K562 (cell line): ENCODE measurements around the gene TRIM40. TPM values are rescaled to one million over a fixed set of nuclear protein-coding genes. Genes with fewer than 3 reads are reported as not detected.

ENCODE experiments used
- ATAC-seq: fragments of 200-7000 bp; cut with Tn5 transposase; 3 replicates; pipeline ENCODE4 v1.9.1; 2020; ENCODE audit warnings: moderate library complexity
- BruUV-seq: library from RNA; stranded (reverse); fragments of 400-500 nt; replicated peaks from 2 replicates; lab custom pipeline; 2021; lab: Mats Ljungman, UMichigan
- CTCF ChIA-PET: fragments of 300-600 bp; formaldehyde crosslinking; extraction: SDS; loops from one replicate; lab custom pipeline; 2021; ENCODE audit warnings: low intra/inter-chr PET ratio; lab: Yijun Ruan, JAX
- POLR2A ChIA-PET: fragments of 300-600, 350-650 bp; sonication (Branson Sonifier 250); formaldehyde crosslinking; extraction: SDS; loops from one replicate; lab custom pipeline; 2021; ENCODE audit warnings: antibody characterized with exemption, inconsistent platforms; lab: Yijun Ruan, JAX
- DNase-seq, 4 experiments: peaks; one replicate each; pipeline versions ENCODE4 v3.0.0 to v3.0.0-alpha.2; 2011 to 2018; ENCODE audit warnings: low spot score in 3 of 4, mixed read lengths in 3 of 4; ENCODE audit errors: extremely low read depth in 1 of 4
- FAIRE-seq: peaks from 2 replicates; lab custom pipeline; 2011; peaks lifted over from hg19 to GRCh38; lab: Jason Lieb, UNC
- H2AFZ ChIP-seq: 2 replicates; pipeline ENCODE4 v1.6.0; 2011; ENCODE audit warnings: low read depth, low read length, control low read depth, inconsistent platforms
- H3K27ac ChIP-seq: fragments of 200-600 bp; 3 replicates; pipeline ENCODE4 v1.8.0; 2011; ENCODE audit warnings: low read depth, mild to moderate bottlenecking, control low read depth, inconsistent platforms, low read length, moderate library complexity, mixed read lengths; ENCODE audit errors: extremely low read depth
- H3K27me3 ChIP-seq, 2 experiments: fragments of 300-600 bp in 1 of 2; 2 replicates in 1 of 2; 3 replicates in 1 of 2; pipeline versions ENCODE4 v1.6.0 to v1.8.0; 2011; ENCODE audit warnings: inconsistent platforms in 2 of 2, low read length in 2 of 2, mild to moderate bottlenecking in 1 of 2, mixed read lengths in 1 of 2, moderate library complexity in 1 of 2; ENCODE audit not compliant: control insufficient read depth in 2 of 2, insufficient read depth in 2 of 2
- H3K36me3 ChIP-seq: fragments of 300-600 bp; 3 replicates; pipeline ENCODE4 v1.8.0; 2011; ENCODE audit warnings: mild to moderate bottlenecking, low read length, inconsistent platforms; ENCODE audit not compliant: control insufficient read depth, insufficient read depth
- H3K4me1 ChIP-seq, 2 experiments: fragments of 200-600 bp in 1 of 2; replicated peaks in 1 of 2; 2 replicates in 1 of 2; 3 replicates in 1 of 2; pipeline versions ENCODE4 v1.5.1 to v1.8.0; 2011; ENCODE audit warnings: inconsistent platforms in 2 of 2, low read length in 2 of 2, mild to moderate bottlenecking in 1 of 2, mixed read lengths in 1 of 2, moderate library complexity in 1 of 2; ENCODE audit not compliant: control insufficient read depth in 2 of 2, insufficient read depth in 2 of 2
- H3K4me2 ChIP-seq: 2 replicates; pipeline ENCODE4 v1.6.1; 2011; ENCODE audit warnings: low read length, control low read depth, inconsistent platforms, mixed read lengths; ENCODE audit not compliant: insufficient read depth
- H3K4me3 ChIP-seq: fragments of 200-600 bp; sonication (generic), shearing (Covaris generic); 2 replicates; pipeline ENCODE4 v1.5.1; 2016; ENCODE audit warnings: control low read depth, inconsistent platforms
- H3K79me2 ChIP-seq: fragments of 200-600 bp; 3 replicates; pipeline ENCODE4 v1.8.0; 2011; ENCODE audit warnings: low read length, inconsistent platforms; ENCODE audit not compliant: control insufficient read depth, insufficient read depth
- H3K9ac ChIP-seq, 2 experiments: 2 replicates each; pipeline versions ENCODE4 v1.6.0 to v1.6.1; 2011; ENCODE audit warnings: low read depth in 2 of 2, low read length in 2 of 2, control low read depth in 1 of 2, inconsistent platforms in 1 of 2, mild to moderate bottlenecking in 1 of 2, mixed read lengths in 1 of 2; ENCODE audit not compliant: insufficient read depth in 1 of 2
- H3K9me1 ChIP-seq: one replicate; pipeline ENCODE4 v1.6.0; 2011; ENCODE audit warnings: inconsistent platforms, mild to moderate bottlenecking, low read length, moderate library complexity; ENCODE audit not compliant: control insufficient read depth, insufficient read depth
- H3K9me3 ChIP-seq: replicated peaks from 2 replicates; pipeline ENCODE4 v1.5.1; 2011; ENCODE audit warnings: low read depth, low read length, inconsistent platforms; ENCODE audit not compliant: control insufficient read depth, insufficient read depth
- H4K20me1 ChIP-seq: replicated peaks from 2 replicates; pipeline ENCODE4 v1.6.1; 2011; ENCODE audit warnings: low read length, inconsistent platforms, mixed read lengths; ENCODE audit not compliant: control insufficient read depth, insufficient read depth
- FOXP1 ChIP-seq: sonication (generic); formaldehyde crosslinking; IDR thresholded peaks from 2 replicates; pipeline ENCODE4 v1.8.0; 2022; ENCODE audit warnings: mild to moderate bottlenecking, missing genetic modification reagents
- HLTF ChIP-seq: fragments of 450-650 bp; IDR thresholded peaks from 2 replicates; pipeline ENCODE4 v1.6.1; 2016
- MAZ ChIP-seq, 2 experiments: fragments of 450-650 bp in 1 of 2; sonication (generic) in 1 of 2; formaldehyde crosslinking; IDR thresholded peaks in 1 of 2; conservative IDR thresholded peaks in 1 of 2; 2 replicates each; pipeline versions ENCODE4 v1.4.0 to v1.5.0; 2020; ENCODE audit warnings: mild to moderate bottlenecking in 1 of 2, missing genetic modification reagents in 1 of 2
- NR1H2 ChIP-seq: sonication (generic); formaldehyde crosslinking; IDR thresholded peaks from 2 replicates; pipeline ENCODE4 v1.4.0; 2020; ENCODE audit warnings: mild to moderate bottlenecking, missing genetic modification reagents
- YY1 ChIP-seq, 3 experiments: IDR thresholded peaks; 2 replicates each; pipeline ENCODE4 v1.6.1; 2011; ENCODE audit warnings: low read length in 2 of 3, mild to moderate bottlenecking in 2 of 3, moderate library complexity in 2 of 3, borderline replicate concordance in 1 of 3, control low read depth in 1 of 3, low read depth in 1 of 3; ENCODE audit not compliant: insufficient read depth in 3 of 3, insufficient replicate concordance in 2 of 3, control insufficient read depth in 1 of 3, insufficient read length in 1 of 3; ENCODE audit errors: extremely low read depth in 1 of 3
- ZFP30 ChIP-seq: fragments of 250-450 bp; sonication (Bioruptor Pico); IDR thresholded peaks from 2 replicates; pipeline ENCODE4 v1.8.0; 2022; ENCODE audit warnings: moderate library complexity, mild to moderate bottlenecking, inconsistent platforms, borderline replicate concordance
- ZNF12 ChIP-seq: sonication (generic); formaldehyde crosslinking; IDR thresholded peaks from 2 replicates; pipeline ENCODE4 v1.4.0; 2020; ENCODE audit warnings: mild to moderate bottlenecking, missing genetic modification reagents
- ZNF197 ChIP-seq: fragments of 200-800 bp; sonication (Bioruptor generic); IDR thresholded peaks from 2 replicates; pipeline ENCODE4 v1.6.1; 2016; ENCODE audit warnings: low read depth, missing genetic modification characterization, missing compliant biosample characterization
- ZNF239 ChIP-seq: fragments of 250-450 bp; sonication (Bioruptor Pico); IDR thresholded peaks from 2 replicates; pipeline ENCODE4 v1.4.0; 2020; ENCODE audit warnings: mild to moderate bottlenecking
- ZNF395 ChIP-seq: fragments of 200-800 bp; sonication (Bioruptor generic); IDR thresholded peaks from 2 replicates; pipeline ENCODE4 v1.6.1; 2017; ENCODE audit warnings: missing genetic modification characterization, missing compliant biosample characterization
- WGBS: fragments of 100-300 bp; shearing (Covaris generic); methylation state at CpG from one replicate; pipeline ENCODE4 v1.1.6; 2016; ENCODE audit warnings: low coverage, mixed read lengths; ENCODE audit not compliant: insufficient coverage; ENCODE audit errors: missing lambda C conversion rate; 5-methylcytosine and 5-hydroxymethylcytosine counted together
- in situ Hi-C: fragments of 300-500 bp; cut with MboI; formaldehyde crosslinking; loops from 4 replicates; pipeline ENCODE4 v1.15.0; 2018; ENCODE audit warnings: inconsistent platforms, mixed read lengths
- intact Hi-C: fragments of 100-400 bp; cut with micrococcal nuclease; formaldehyde crosslinking; loops from 2 replicates; pipeline ENCODE4 v1.14.2; 2022
- polyA plus RNA-seq, 8 experiments: library from polyadenylated mRNA; depleted of rRNA in 4 of 8; stranded (reverse) in 5 of 8; unstranded in 3 of 8; fragments of >200 nt; fragmentation: Nextera tagmentation in 2 of 8; fragmentation: Illumina TruSeq in 1 of 8; extraction: Ambion mirVana in 2 of 8; extraction: Trizol in 1 of 8; gene quantifications; 2 replicates each; pipeline versions ENCODE4 v1.2.1 to v1.2.3, GENCODE V29; 2011 to 2014; ENCODE audit warnings: inconsistent platforms in 1 of 8, missing spikeins in 1 of 8
- total RNA-seq, 7 experiments: library from RNA; depleted of rRNA in 6 of 7; stranded (reverse); fragments of >200 nt in 6 of 7; fragmentation: Illumina TruSeq in 2 of 7; extraction: Trizol in 2 of 7; gene quantifications; 2 replicates each; pipeline versions ENCODE4 v1.2.1 to v1.2.3, GENCODE V29; 2011 to 2021; ENCODE audit warnings: low replicate concordance in 1 of 7
- TF ChIP-seq, protein P1 (sequence below): fragments of 450-650 bp; IDR thresholded peaks from one replicate; pipeline ENCODE4 v1.6.1; 2018; ENCODE audit warnings: mild to moderate bottlenecking, moderate library complexity; ENCODE audit not compliant: partially characterized antibody
- TF ChIP-seq, protein P2 (sequence below): IDR thresholded peaks from 2 replicates; pipeline ENCODE4 v1.6.1; 2016; ENCODE audit warnings: missing genetic modification characterization, missing compliant biosample characterization
- TF ChIP-seq, protein P3 (sequence below): fragments of 450-650 bp; IDR thresholded peaks from 2 replicates; pipeline ENCODE4 v1.6.1; 2014; ENCODE audit warnings: low read depth, mild to moderate bottlenecking, moderate library complexity, borderline replicate concordance

Gene TRIM40
- total and polyA plus RNA-seq, 9 of the 15 experiments (the other 6 are each of a cell fraction or from before 2014, with no cell fraction given), result 0.04 to 0.08 TPM; not detected in 7

- in situ Hi-C loops, result no loop called here
Observed at GRCh38 chr6:30112402-30112994, 23.4 kb upstream of the TRIM40 start.

More at GRCh38 chr6:30112402-30112994, 23.4 kb upstream of the TRIM40 start:
- no peaks in the 10 kb centered on the region for H3K36me3 ChIP-seq
- no peak overlapping the region for H3K4me3 ChIP-seq
- H3K27ac ChIP-seq, result no peak overlapping the region
- FAIRE-seq, result no peak
- peaks cover 33 to 37% of the 10 kb centered on the region in 2 experiments for H3K27me3 ChIP-seq
- no peak for ATAC-seq
- POLR2A ChIA-PET, result interaction anchor here (0.9 kb wide), 1 partner anchor 11 kb away, joined by 3 read pairs; no protein-coding TSS in a partner anchor
- no peak overlapping the region for H3K9ac ChIP-seq
- intact Hi-C loops, result no loop called here
- CTCF ChIA-PET, result no interaction called here
- TF ChIP-seq FOXP1 (no peak), MAZ (CRISPR knock-in tag; conservative IDR thresholded peaks at IDR 0.05 in 1 of 2, IDR thresholded peaks at IDR 0.05 in 1 of 2) (no peak), YY1 (IDR thresholded peaks at IDR 0.05; ENCODE audit: borderline replicate concordance in 1 of 3, control insufficient read depth in 1 of 3, extremely low read depth in 1 of 3, insufficient read depth in 3 of 3, insufficient read length in 1 of 3, insufficient replicate concordance in 2 of 3, low read depth in 1 of 3, low read length in 2 of 3) (no peak), ZNF395 (CRISPR knock-in tag) (no peak), NR1H2 (CRISPR knock-in tag) (no peak), ZNF197 (CRISPR knock-in tag) (no peak), ZNF239 (CRISPR knock-in tag) (no peak), ZFP30 (no peak), HLTF (no peak), ZNF12 (CRISPR knock-in tag) (no peak)
- TF ChIP-seq, protein P1, sequence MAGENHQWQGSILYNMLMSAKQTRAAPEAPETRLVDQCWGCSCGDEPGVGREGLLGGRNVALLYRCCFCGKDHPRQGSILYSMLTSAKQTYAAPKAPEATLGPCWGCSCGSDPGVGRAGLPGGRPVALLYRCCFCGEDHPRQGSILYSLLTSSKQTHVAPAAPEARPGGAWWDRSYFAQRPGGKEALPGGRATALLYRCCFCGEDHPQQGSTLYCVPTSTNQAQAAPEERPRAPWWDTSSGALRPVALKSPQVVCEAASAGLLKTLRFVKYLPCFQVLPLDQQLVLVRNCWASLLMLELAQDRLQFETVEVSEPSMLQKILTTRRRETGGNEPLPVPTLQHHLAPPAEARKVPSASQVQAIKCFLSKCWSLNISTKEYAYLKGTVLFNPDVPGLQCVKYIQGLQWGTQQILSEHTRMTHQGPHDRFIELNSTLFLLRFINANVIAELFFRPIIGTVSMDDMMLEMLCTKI, result no peak
- TF ChIP-seq, protein P2, sequence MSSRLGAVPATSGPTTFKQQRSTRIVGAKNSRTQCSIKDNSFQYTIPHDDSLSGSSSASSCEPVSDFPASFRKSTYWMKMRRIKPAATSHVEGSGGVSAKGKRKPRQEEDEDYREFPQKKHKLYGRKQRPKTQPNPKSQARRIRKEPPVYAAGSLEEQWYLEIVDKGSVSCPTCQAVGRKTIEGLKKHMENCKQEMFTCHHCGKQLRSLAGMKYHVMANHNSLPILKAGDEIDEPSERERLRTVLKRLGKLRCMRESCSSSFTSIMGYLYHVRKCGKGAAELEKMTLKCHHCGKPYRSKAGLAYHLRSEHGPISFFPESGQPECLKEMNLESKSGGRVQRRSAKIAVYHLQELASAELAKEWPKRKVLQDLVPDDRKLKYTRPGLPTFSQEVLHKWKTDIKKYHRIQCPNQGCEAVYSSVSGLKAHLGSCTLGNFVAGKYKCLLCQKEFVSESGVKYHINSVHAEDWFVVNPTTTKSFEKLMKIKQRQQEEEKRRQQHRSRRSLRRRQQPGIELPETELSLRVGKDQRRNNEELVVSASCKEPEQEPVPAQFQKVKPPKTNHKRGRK, result no peak
- TF ChIP-seq, protein P3, sequence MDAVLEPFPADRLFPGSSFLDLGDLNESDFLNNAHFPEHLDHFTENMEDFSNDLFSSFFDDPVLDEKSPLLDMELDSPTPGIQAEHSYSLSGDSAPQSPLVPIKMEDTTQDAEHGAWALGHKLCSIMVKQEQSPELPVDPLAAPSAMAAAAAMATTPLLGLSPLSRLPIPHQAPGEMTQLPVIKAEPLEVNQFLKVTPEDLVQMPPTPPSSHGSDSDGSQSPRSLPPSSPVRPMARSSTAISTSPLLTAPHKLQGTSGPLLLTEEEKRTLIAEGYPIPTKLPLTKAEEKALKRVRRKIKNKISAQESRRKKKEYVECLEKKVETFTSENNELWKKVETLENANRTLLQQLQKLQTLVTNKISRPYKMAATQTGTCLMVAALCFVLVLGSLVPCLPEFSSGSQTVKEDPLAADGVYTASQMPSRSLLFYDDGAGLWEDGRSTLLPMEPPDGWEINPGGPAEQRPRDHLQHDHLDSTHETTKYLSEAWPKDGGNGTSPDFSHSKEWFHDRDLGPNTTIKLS, result no peak
- 5% methylated on average over 10 of the region's 10 CpGs for WGBS
- no peaks in the 10 kb centered on the region for H4K20me1 ChIP-seq
- H3K9me1 ChIP-seq, result no peaks in the 10 kb centered on the region
- H2AFZ ChIP-seq, result no peak overlapping the region
- H3K4me1 ChIP-seq, result peaks cover 0 to 7% of the 10 kb centered on the region in 2 experiments; a peak in 1 of 5 replicates
- BruUV-seq, result no TSS peak
- no peak overlapping the region for H3K4me2 ChIP-seq
- H3K9me3 ChIP-seq, result no peaks in the 10 kb centered on the region
- no peaks in the 10 kb centered on the region for H3K79me2 ChIP-seq
- DNase-seq, result no peak
